Measurements from ENCODE around the gene TROAP. TPM values are rescaled to one million over a fixed set of nuclear protein-coding genes. Genes with fewer than 3 reads are reported as not detected.
"Not testable (repeated sequence)": the region's sequence is repeated elsewhere in the genome, so short reads cannot be mapped to it uniquely, and the experiment has no call there.

The TROAP gene
- polyA plus RNA-seq, 3 donors, result 0.05 TPM; not detected in 2

DNA sequence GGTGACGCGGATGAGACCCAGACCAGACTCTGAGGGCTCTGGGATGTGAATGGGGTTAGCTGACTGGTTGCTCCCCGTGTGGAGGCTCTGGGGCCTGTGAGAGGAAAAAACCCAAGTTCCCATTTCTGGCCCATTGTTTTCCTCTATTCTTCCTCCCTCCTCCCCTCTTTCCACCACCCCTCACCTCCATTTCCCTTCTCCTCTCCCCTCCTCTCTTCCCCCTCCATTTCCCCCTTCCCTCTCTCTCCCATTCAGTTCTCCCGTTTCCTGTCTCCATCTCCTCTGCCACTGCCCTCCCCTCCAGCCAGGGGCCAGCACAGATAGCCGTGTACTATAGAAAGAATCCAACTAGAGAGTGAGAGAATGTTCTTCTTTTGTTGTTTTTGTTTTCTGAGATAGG is 40.8 kb upstream of the TROAP start:
- Mint-ChIP-seq H3K4me3 (no peak overlapping the region), H3K9me3 (peaks cover 0 to 1% (median 0%) of the 10 kb centered on the region in 7 donors), H3K36me3 (no peaks in the 10 kb centered on the region), H3K27me3 (ENCODE audit: low read depth in 3 of 3) (peaks cover 3 to 29% (median 17%) of the 10 kb centered on the region in 3 donors), H3K27ac (no peak overlapping the region), H3K4me1 (peaks cover 19% of the 10 kb centered on the region)
- no peak for DNase-seq
- intact Hi-C loops (cut with micrococcal nuclease), result no loop called here
- Histone ChIP-seq H3K4me1 (ENCODE audit: control insufficient read depth in 1 of 2, insufficient read depth in 2 of 2, low read length in 2 of 2) (peaks cover 18 to 20% of the 10 kb centered on the region in 2 donors), H3K4me3 (replicated peaks in 1 of 3; ENCODE audit: low read depth in 2 of 3, low read length in 3 of 3) (no peak overlapping the region), H3K27ac (ENCODE audit: low read depth in 1 of 2, low read length in 2 of 2) (no peak overlapping the region), H3K9me3 (replicated peaks in 1 of 2; ENCODE audit: control insufficient read depth in 1 of 2, insufficient read depth in 1 of 2, low read length in 2 of 2) (no peaks in the 10 kb centered on the region), H2AFZ (ENCODE audit: insufficient read depth, low read depth, low read length, poor library complexity, severe bottlenecking) (no peak overlapping the region), H3K36me3 (replicated peaks in 1 of 2; ENCODE audit: control insufficient read depth in 1 of 2, insufficient read depth in 2 of 2, low read length in 2 of 2) (no peaks in the 10 kb centered on the region), H3K4me2 (replicated peaks; ENCODE audit: extremely low read depth, low read length, poor library complexity, severe bottlenecking) (no peak overlapping the region), H3K27me3 (ENCODE audit: control insufficient read depth in 2 of 2, insufficient read depth in 2 of 2, low read length in 2 of 2) (peaks cover 5 to 7% of the 10 kb centered on the region in 2 donors), H3K9ac (ENCODE audit: insufficient read depth, low read length, poor library complexity, severe bottlenecking) (no peak overlapping the region), H4K20me1 (ENCODE audit: insufficient read depth, low read length) (no peaks in the 10 kb centered on the region), H3K79me2 (ENCODE audit: insufficient read depth, low read length) (no peaks in the 10 kb centered on the region)
- 100% methylated on average over 2 of the region's 5 CpGs for WGBS (ENCODE audit: insufficient coverage)
- TF ChIP-seq, protein P1, sequence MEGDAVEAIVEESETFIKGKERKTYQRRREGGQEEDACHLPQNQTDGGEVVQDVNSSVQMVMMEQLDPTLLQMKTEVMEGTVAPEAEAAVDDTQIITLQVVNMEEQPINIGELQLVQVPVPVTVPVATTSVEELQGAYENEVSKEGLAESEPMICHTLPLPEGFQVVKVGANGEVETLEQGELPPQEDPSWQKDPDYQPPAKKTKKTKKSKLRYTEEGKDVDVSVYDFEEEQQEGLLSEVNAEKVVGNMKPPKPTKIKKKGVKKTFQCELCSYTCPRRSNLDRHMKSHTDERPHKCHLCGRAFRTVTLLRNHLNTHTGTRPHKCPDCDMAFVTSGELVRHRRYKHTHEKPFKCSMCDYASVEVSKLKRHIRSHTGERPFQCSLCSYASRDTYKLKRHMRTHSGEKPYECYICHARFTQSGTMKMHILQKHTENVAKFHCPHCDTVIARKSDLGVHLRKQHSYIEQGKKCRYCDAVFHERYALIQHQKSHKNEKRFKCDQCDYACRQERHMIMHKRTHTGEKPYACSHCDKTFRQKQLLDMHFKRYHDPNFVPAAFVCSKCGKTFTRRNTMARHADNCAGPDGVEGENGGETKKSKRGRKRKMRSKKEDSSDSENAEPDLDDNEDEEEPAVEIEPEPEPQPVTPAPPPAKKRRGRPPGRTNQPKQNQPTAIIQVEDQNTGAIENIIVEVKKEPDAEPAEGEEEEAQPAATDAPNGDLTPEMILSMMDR (IDR thresholded peaks at IDR 0.05), result no peak

DNA sequence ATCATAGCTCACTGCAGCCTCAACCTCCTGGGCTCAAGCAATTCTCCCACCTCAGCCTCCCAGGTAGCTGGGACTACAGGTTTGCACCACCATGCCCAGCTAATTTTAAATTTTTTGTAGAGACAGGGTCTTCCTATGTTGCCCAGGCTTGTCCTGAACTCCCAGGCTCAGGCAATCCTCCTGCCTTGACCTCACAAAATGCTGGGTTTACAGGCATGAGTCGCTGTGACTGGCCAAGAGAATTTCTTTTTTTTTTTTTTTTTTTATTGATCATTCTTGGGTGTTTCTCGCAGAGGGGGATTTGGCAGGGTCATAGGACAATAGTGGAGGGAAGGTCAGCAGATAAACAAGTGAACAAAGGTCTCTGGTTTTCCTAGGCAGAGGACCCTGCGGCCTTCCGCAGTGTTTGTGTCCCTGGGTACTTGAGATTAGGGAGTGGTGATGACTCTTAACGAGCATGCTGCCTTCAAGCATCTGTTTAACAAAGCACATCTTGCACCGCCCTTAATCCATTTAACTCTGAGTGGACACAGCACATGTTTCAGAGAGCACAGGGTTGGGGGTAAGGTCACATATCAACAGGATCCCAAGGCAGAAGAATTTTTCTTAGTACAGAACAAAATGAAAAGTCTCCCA is 40.2 kb upstream of the TROAP start:
- intact Hi-C loops (cut with micrococcal nuclease); H3K9ac ChIP-seq (ENCODE audit: insufficient read depth, low read length, poor library complexity, severe bottlenecking): not testable (repeated sequence)
- WGBS (ENCODE audit: insufficient coverage), result no CpG with 5 or more reads among the region's 6 CpGs

More for the DNA sequence above, 40.2 kb upstream of the TROAP start:
- H2AFZ ChIP-seq (ENCODE audit: insufficient read depth, low read depth, low read length, poor library complexity, severe bottlenecking); H3K79me2 ChIP-seq (ENCODE audit: insufficient read depth, low read length); H3K4me3 ChIP-seq (replicated peaks in 1 of 3; ENCODE audit: low read depth in 2 of 3, low read length in 3 of 3); H3K4me3 Mint-ChIP-seq; H3K4me2 ChIP-seq (replicated peaks; ENCODE audit: extremely low read depth, low read length, poor library complexity, severe bottlenecking); DNase-seq; H3K27ac Mint-ChIP-seq; H4K20me1 ChIP-seq (ENCODE audit: insufficient read depth, low read length); H3K36me3 ChIP-seq (replicated peaks in 1 of 2; ENCODE audit: control insufficient read depth in 1 of 2, insufficient read depth in 2 of 2, low read length in 2 of 2); H3K9me3 ChIP-seq (replicated peaks in 1 of 2; ENCODE audit: control insufficient read depth in 1 of 2, insufficient read depth in 1 of 2, low read length in 2 of 2); H3K9me3 Mint-ChIP-seq; H3K36me3 Mint-ChIP-seq; H3K27ac ChIP-seq (ENCODE audit: low read depth in 1 of 2, low read length in 2 of 2): not testable (repeated sequence)
- Mint-ChIP-seq H3K27me3 (ENCODE audit: low read depth in 3 of 3) (peaks cover 4 to 35% (median 19%) of the 10 kb centered on the region in 3 donors), H3K4me1 (peaks cover 19% of the 10 kb centered on the region)
- Histone ChIP-seq H3K4me1 (ENCODE audit: control insufficient read depth in 1 of 2, insufficient read depth in 2 of 2, low read length in 2 of 2) (peaks cover 18 to 20% of the 10 kb centered on the region in 2 donors), H3K27me3 (ENCODE audit: control insufficient read depth in 2 of 2, insufficient read depth in 2 of 2, low read length in 2 of 2) (peaks cover 6 to 12% of the 10 kb centered on the region in 2 donors)

All from CD14-positive monocyte (primary cell).